GM12864 (cell line): ENCODE data around the gene KCNK3.
"Not testable (repeated sequence)": the region's sequence is repeated elsewhere in the genome, so short reads cannot be mapped to it uniquely, and the experiment has no call there.

Experiments
- DNase-seq: peaks from one replicate; pipeline ENCODE4 v3.0.0-alpha.2; 2011; ENCODE audit warnings: low read depth
- H3K4me3 ChIP-seq: 2 replicates; pipeline ENCODE4 v1.5.1; 2011; ENCODE audit warnings: mild to moderate bottlenecking, low read depth, low read length, control low read depth
- TF ChIP-seq, protein P1 (sequence below): IDR thresholded peaks from 2 replicates; pipeline ENCODE4 v1.5.1; 2011; ENCODE audit warnings: low read depth, mild to moderate bottlenecking, moderate library complexity, low read length, control low read depth, inconsistent platforms; ENCODE audit errors: missing control alignments

The KCNK3 gene

DNA sequence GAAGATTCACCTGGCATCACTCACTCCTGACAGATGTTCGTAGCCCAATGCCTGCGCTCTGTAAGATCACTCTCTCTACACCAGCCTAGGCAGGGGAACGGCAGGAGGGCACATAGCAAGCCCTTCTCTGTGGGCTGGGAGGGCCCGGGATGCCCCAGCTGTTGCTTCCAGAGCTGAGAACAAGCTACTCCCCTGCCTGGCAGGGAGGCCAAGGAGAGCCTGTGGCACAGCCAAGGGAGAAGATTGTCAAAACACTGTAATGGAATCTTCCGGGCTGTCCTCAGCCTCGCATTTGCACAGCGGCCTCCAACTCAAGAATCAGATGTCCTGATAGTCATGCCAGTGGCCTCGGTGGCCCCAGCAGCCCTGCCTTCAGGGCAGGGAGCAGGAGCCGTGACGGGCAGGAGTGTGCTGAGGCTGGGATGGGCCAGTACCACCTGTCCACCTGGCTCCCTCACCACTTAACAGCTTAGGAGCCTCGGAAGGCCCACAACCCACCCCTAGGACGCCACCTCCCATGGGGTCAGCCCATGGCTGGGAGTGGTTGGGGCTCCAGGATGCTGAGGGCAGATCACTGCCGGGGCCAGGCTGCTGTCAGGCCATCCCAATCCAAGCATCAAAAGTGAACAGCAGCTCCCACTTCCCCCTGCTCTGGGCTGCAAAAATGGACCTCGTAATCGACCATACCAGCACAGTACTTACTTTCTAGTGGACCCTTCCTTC lies 49.7 kb downstream of the KCNK3 start:
- no peak for DNase-seq
- no peak overlapping the region for H3K4me3 ChIP-seq
- TF ChIP-seq, protein P1, sequence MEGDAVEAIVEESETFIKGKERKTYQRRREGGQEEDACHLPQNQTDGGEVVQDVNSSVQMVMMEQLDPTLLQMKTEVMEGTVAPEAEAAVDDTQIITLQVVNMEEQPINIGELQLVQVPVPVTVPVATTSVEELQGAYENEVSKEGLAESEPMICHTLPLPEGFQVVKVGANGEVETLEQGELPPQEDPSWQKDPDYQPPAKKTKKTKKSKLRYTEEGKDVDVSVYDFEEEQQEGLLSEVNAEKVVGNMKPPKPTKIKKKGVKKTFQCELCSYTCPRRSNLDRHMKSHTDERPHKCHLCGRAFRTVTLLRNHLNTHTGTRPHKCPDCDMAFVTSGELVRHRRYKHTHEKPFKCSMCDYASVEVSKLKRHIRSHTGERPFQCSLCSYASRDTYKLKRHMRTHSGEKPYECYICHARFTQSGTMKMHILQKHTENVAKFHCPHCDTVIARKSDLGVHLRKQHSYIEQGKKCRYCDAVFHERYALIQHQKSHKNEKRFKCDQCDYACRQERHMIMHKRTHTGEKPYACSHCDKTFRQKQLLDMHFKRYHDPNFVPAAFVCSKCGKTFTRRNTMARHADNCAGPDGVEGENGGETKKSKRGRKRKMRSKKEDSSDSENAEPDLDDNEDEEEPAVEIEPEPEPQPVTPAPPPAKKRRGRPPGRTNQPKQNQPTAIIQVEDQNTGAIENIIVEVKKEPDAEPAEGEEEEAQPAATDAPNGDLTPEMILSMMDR, result no peak

DNA sequence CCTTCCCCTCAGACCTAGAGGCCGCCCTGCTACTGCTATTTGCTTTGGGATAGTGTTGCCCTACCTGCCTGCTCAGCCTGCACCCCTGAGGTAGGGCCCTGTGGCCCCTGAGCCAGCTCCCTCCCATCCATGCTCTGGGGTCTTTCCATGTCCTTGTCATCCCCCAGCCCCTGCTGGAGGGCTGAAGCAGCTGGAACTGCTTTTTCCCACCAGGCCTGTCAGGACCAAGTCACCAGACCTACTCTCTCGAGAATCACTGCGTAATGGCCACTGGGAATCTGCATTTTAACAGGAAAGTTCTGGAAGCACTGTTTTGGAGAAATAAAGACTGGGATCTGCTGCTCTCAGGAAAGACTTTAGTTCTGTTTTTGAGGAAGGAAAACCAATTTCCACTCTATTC lies 51.3 kb downstream of the KCNK3 start:
- TF ChIP-seq, protein P1, result no peak
- no peak for DNase-seq

DNA sequence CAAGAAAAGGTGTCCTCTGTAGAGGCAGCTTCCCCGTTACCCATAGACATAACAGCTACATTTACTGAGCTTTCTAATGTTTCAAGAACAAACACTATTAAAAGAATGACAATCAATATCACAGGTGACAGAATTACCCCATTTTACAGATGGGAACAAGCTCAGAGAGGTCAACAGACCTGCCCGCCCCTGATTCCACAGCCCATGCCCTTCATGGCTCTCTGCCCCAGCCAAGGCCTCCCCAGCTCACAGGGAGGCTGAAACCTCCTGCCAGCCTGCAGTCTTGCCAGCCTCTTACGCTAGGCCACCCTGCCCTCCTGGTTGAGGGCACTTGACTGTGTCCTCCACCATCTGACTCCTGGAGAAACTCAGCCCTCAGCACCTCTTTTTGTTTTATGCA lies 52.4 kb downstream of the KCNK3 start:
- H3K4me3 ChIP-seq, result no peak overlapping the region
- TF ChIP-seq, protein P1, result no peak
- no peak for DNase-seq

More for the DNA sequence above, 51.3 kb downstream of the KCNK3 start:
- no peak overlapping the region for H3K4me3 ChIP-seq

DNA sequence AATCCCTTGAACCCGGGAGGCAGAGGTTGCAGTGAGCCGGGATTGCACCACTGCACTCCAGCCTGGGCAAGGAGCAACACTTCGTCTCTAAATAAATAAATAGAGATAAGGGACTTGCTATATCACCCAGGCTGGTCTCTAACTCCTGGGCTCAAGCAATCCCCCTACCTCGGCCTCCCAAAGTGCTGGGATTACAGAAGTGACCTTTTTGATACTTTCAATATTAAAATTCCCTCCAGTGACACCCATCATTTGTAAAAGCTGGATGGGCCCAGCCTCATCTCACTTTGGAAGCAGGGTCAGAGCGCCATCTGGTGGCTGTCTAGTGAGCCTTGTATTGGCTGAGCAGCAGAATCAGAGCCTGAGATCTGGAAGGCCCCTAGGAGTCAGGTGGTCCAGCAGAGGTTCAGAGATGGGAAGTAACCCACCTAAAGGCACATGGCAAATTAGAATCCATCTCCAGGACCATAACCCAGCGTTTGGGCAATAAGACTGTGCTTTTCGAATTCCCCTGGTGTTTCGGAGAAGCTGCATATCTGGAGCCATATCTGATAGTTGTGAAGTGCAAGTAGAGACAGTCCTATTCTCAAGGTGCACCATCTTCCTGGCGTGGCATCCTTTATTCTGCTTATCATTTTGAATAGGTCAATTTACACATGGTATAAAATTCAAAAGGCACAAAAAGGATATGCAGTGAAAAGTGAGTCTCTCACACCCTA lies 53.2 kb downstream of the KCNK3 start:
- TF ChIP-seq, protein P1, result peak; percentile 90
- H3K4me3 ChIP-seq, result no peak overlapping the region
- DNase-seq, result peak; percentile 45

DNA sequence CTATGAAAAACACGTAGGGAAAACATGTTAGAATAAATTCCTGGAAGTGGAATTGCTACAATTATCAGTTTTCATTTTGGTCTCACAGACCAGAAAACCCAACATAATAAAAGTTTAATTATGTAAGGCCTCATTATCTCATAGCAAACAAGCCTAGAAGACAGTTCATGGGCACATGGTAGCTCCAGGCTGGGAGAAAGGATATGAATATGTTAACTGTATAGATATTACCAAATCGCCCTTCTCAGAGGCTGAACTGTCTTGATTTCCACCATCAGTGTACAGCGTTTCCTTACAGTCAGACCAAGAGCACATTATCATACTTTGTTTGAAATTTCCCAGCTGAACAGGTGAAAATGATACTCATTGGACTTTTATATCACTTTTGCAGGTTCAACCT lies 54.4 kb downstream of the KCNK3 start:
- H3K4me3 ChIP-seq, result no peak overlapping the region
- no peak for DNase-seq
- TF ChIP-seq, protein P1, result no peak

DNA sequence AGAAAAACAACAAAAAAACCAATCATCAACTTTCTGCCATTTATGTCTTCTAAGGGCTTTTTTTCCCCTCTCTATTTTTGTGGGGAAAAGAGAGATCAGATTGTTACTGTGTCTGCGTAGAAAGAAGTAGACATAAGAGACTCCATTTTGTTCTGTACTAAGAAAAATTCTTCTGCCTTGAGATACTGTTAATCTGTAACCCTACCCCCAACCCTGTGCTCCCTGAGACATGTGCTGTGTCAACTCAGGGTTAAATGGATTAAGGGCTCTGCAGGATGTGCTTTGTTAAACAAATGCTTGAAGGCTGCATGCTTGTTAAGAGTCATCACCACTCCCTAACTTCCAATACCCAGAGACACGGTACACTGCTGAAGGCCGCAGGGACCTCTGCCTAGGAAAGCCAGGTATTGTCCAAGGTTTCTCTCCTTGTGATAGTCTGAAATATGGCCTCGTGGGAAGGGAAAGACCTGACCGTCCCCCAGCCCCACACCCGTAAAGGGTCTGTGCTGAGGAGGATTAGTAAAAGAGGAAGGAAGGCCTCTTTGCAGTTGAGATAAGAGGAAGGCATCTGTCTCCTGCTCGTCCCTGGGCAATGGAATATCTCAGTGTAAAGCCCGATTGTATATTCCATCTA lies 57.4 kb downstream of the KCNK3 start:
- DNase-seq, H3K4me3 ChIP-seq: not testable (repeated sequence)

DNA sequence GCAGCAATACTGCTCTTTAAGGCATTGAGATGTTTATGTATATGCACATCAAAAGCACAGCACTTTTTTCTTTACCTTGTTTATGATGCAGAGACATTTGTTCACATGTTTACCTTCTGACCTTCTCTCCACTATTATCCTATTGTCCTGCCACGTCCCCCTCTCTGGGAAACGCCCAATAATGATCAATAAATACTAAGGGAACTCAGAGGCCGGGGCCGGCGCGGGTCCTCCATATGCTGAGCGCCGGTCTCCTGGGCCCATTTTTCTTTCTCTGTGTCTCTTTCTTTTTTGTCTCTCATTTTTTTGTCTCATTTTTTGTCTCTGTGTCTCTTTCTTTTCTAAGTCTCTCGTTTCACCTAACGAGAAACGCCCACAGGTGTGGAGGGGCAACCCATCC lies 57.9 kb downstream of the KCNK3 start:
- not testable (repeated sequence) for DNase-seq

DNA sequence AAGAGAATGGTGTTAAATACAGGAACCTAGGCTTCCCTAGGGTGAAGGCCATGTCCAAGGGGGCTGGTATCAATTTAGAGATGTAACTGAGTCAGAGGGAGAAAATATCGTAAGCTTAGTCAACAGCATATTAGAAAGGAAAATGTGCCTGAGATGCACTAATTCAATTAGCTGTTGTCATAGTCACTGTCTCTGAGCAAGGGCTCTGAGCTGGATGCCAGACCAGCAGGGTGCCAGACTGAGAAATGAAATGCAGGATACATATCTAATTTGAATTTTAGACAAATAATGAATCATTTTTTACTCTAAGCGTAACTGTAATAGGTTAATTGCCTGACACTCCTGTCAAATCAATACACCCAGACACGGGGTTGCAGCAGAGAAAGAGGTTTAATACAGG lies 60.1 kb downstream of the KCNK3 start:
- DNase-seq, result no peak
- no peak overlapping the region for H3K4me3 ChIP-seq
- TF ChIP-seq, protein P1, result no peak

More for the DNA sequence above, 57.9 kb downstream of the KCNK3 start:
- not testable (repeated sequence) for H3K4me3 ChIP-seq
